COLO668 (cell line): ENCODE data around the gene NOTO.

Experiments
- DNase-seq: peaks from one replicate; lab custom pipeline; 2025; ENCODE audit not compliant: unreplicated experiment; lab: John Stamatoyannopoulos, UW

The NOTO gene

DNA sequence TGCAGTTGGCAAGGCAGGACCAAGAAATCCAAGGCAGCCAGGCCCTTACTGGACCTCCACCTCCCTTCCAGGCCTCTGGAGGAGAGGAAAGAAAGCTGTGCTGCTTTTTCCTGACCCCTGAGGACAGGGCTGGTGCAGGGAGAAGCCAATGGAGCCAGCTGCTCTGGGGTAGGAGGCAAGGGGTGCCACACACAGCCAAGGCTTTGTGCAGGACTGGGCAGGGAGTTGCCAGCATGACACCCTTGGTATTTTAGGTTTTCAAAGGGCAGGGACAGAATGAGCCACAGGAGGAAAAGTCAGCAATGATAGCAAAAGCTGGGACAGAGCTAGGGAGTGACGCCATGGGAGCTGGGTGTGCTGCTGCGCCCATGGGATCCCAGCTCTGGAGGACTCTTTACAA is 54.6 kb downstream of the NOTO start:
- DNase-seq: no peak

DNA sequence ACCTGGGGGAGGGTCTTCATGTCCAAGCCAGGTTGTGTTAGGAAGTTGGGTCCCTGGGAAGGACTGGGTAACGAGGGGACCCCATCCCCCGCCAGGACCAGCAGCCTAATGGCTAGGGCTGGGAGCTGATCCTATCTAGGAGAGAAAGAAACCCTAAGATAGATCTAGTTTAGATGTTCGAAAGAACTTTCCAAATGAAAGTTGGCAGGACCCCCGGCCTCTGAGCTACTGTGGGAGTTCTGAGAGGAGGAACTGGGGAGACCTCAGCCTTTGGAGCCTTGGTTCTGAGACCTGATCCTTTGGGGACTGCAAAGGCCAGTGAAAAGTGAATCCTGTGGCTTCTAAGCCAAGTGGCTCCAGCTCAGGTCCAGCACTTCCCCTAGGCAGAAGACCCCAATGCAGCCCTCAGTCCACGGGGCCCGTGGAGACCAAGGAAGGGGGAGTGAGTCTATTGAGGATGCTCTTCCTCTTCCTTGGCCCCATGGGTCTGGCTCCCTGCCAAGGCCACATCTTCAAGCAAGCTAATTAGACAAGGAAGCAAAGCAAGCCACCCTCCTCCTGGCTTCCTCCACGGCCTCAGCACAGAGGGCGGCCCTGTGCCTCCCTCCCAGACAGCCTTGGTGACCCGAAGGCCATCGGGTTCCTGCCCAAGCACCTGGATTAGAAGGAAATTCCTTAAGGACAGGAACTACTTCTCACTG is 55.2 kb downstream of the NOTO start:
- no peak for DNase-seq

DNA sequence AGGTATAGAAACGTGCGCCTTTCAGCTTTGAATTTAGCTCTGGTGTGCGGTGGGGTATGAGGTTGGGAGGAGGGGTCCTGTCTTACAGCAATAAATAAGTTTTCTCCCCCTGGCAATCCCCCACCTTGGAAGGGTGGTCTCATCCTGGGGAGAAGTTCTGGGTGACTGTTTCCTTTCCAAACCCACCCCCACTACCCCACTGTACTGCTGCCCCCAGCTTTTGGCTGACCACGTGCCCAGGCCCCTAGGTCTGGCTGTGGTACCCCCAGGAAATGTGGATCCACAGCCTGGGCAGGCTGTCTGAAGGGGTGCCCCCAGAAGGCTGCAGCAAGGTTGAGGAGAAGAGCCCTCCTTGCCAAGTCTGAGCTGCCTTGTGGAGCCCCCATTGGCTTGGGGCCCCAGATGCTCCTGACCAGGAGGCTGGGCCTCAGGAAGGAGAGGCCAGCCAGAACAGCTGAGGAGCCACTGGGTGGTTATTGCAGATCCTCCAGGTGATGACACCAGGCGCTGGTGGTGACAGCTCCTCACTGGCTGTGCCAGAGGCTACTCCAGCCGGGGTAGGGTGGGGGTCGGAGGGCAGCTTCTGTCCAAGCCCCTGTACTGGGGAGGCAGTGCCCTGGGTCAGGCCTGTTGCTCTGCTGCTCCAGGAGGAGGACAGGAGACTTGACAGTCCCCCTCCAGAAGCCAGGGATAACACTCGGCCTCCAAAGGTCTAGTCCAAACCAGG is 56.0 kb downstream of the NOTO start:
- DNase-seq: no peak

DNA sequence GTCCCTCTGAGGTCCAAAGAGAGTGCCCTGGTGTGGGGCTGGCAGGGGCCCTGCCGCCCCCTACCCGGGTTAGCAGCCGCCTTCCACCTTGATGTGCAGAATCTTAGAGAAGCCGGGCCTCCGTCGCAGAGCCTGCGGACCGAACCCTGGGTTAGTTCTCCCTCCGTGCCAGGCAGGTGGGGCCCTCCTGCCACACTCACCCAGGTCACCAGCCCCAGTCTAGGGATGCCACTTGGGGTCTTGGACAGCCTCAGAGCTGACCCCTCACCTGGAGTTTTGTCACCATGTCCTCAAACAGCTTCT is 56.5 kb downstream of the NOTO start:
- DNase-seq: no peak

DNA sequence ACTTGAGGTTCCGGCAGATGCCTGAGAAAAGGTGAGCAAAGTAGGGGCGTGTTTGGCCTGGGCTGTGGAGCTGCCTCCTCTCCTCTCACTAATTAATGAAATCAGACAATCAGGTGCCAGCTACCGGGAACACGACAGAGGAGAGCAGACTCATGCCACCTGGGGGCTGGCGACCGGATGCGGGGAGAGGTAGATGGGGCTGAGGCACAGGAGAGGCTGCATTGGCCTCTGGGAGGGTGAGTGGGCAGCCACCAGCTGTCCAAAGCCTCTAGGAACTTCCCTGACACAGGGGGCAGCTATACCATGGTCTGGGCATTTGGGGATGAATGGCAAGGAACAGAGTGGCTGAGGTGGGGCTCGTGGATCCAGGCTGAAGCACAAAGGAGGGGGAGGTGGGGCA is 56.9 kb downstream of the NOTO start:
- no peak for DNase-seq

DNA sequence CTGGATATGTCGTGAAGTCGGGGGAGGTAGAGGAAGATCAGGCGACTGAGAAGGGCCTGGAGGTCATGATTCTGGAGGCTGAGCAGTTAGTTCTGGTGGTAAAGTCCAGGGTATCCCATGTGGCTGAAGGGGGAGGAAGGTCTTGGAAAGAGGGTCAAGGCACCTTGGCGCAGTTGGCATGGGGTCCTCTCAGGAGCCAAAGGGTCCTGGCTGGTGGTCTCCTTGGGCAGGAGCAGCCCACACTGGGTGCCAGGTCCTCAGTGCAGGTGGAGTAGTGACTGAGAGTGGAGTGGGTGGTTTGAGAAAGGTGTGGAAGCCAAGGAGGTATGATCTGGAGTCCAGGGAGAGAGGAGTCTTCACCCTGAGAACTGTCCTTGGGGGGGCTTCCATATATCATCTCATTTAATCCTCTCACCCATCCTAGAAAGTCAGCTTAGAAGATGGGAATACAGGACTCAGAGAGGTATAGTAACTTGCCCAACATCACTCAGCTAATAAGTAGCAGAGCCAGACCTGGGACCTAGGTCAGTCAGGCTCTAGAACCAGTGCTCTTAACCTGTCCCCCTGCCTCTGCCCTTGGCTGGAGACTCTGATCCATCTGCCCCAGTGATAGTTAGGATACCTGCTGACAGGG is 57.4 kb downstream of the NOTO start:
- no peak for DNase-seq

DNA sequence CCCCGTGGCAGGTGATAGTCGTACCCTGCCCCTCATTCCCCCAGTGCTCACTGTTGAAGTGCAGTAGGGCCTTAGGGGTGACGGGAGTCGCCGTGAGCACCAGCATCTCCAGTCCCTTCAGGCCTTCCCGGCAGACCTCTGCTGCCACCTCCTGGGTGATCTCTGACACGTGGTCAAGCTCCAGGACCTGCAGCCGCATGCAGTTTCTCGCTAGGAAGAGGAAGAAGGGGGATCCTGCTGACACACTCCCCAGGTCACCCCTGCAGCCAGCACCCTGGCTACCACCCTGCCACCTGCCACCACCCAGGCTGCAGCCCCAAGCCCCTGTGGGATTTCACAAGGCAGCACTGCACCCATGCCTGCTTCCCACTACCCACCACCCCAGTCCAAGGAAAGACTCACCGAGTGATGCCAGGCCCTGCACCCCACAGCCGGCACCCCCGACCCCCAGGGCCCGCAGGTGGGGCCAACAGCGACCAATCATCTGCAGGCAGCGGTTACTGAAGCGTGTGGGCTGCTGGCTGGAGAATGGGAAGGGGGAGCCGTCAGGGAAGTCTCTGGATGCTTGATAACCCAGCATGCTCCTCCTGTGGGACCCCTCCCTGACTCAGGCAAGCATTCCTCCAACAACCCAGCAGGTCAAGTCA is 58.1 kb downstream of the NOTO start:
- DNase-seq: peak; percentile 13
